Measurements from ENCODE around the gene TLCD3A. TPM values are rescaled to one million over a fixed set of nuclear protein-coding genes. Genes with fewer than 3 reads are reported as not detected.

The TLCD3A gene
- total RNA-seq (15.7 and 17.8 TPM in 2 replicates), polyA plus RNA-seq (21.1 and 22.8 TPM in 2 replicates)

- Histone ChIP-seq H3K4me2 (peak within 1 kb of the TSS; percentile 96), H3K79me2 (peaks cover 35% of the 10 kb centered on the region), H3K36me3 (replicated peaks; ENCODE audit: insufficient read depth, low read depth) (no peaks in the 10 kb centered on the region), H3K4me1 (ENCODE audit: insufficient read depth) (peaks cover 10% of the 10 kb centered on the region), H4K20me1 (ENCODE audit: insufficient read depth, poor library complexity, severe bottlenecking) (no peaks in the 10 kb centered on the region), H3K27ac (peak within 1 kb of the TSS; percentile 97), H3K4me3 (peak within 1 kb of the TSS; percentile 98), H3K9me2 (replicated peaks; ENCODE audit: insufficient read depth) (no peaks in the 10 kb centered on the region), H3K9me3 (ENCODE audit: low read depth) (no peaks in the 10 kb centered on the region), H3K27me3 (no peaks in the 10 kb centered on the region), H2AFZ (peak within 1 kb of the TSS; percentile 95)
- DNase-seq (ENCODE audit: low spot score), result peak; percentile 88
- TF ChIP-seq EZH2 (IDR thresholded peaks at IDR 0.05; ENCODE audit: borderline replicate concordance) (no peak), EZH2phosphoT487 (IDR thresholded peaks at IDR 0.05; ENCODE audit: low read depth, severe bottlenecking, unreplicated experiment) (no peak), CTCF (IDR thresholded peaks at IDR 0.05; ENCODE audit: poor library complexity) (no peak)
- 1% methylated on average over 25 of the region's 126 CpGs for WGBS (ENCODE audit: low lambda C conversion rate, missing lambda C conversion rate)
Measured at GRCh38 chr17:732067-732901, at the start of gene TLCD3A. Gene TLCD3A, plus strand, starts transcription at chr17:732596. Its CDS starts 52 bp downstream, at chr17:732648.

GRCh38 chr17:683040-683439, 49.4 kb upstream of the TLCD3A start:
- H3K36me3 ChIP-seq (replicated peaks; ENCODE audit: insufficient read depth, low read depth), result no peaks in the 10 kb centered on the region
- H4K20me1 ChIP-seq (ENCODE audit: insufficient read depth, poor library complexity, severe bottlenecking), result no peaks in the 10 kb centered on the region
- no peaks in the 10 kb centered on the region for H3K27me3 ChIP-seq
- 100% methylated on average over 1 of the region's 1 CpG for WGBS (ENCODE audit: low lambda C conversion rate, missing lambda C conversion rate)
- H3K4me1 ChIP-seq (ENCODE audit: insufficient read depth), result no peaks in the 10 kb centered on the region
- no peak overlapping the region for H3K4me3 ChIP-seq
- no peaks in the 10 kb centered on the region for H3K9me2 ChIP-seq (replicated peaks; ENCODE audit: insufficient read depth)
- no peak overlapping the region for H3K27ac ChIP-seq
- H3K4me2 ChIP-seq, result no peak overlapping the region
- TF ChIP-seq EZH2 (IDR thresholded peaks at IDR 0.05; ENCODE audit: borderline replicate concordance) (no peak), EZH2phosphoT487 (IDR thresholded peaks at IDR 0.05; ENCODE audit: low read depth, severe bottlenecking, unreplicated experiment) (no peak), CTCF (IDR thresholded peaks at IDR 0.05; ENCODE audit: poor library complexity) (no peak)
- no peak overlapping the region for H2AFZ ChIP-seq
- no peak for DNase-seq (ENCODE audit: low spot score)
- no peaks in the 10 kb centered on the region for H3K9me3 ChIP-seq (ENCODE audit: low read depth)
- peaks cover 27% of the 10 kb centered on the region for H3K79me2 ChIP-seq

GRCh38 chr17:683499-684254, 48.7 kb upstream of the TLCD3A start:
- Histone ChIP-seq H3K79me2 (peaks cover 27% of the 10 kb centered on the region), H3K9me3 (ENCODE audit: low read depth) (no peaks in the 10 kb centered on the region)
- no peak for TF ChIP-seq CTCF (IDR thresholded peaks at IDR 0.05; ENCODE audit: poor library complexity)
- no peak for TF ChIP-seq EZH2 (IDR thresholded peaks at IDR 0.05; ENCODE audit: borderline replicate concordance)
- TF ChIP-seq EZH2phosphoT487 (IDR thresholded peaks at IDR 0.05; ENCODE audit: low read depth, severe bottlenecking, unreplicated experiment), result no peak

More at GRCh38 chr17:683499-684254, 48.7 kb upstream of the TLCD3A start:
- Histone ChIP-seq H3K4me1 (ENCODE audit: insufficient read depth) (no peaks in the 10 kb centered on the region), H3K27ac (no peak overlapping the region), H3K4me2 (no peak overlapping the region), H2AFZ (no peak overlapping the region), H3K9me2 (replicated peaks; ENCODE audit: insufficient read depth) (no peaks in the 10 kb centered on the region), H3K4me3 (no peak overlapping the region), H4K20me1 (ENCODE audit: insufficient read depth, poor library complexity, severe bottlenecking) (no peaks in the 10 kb centered on the region), H3K27me3 (no peaks in the 10 kb centered on the region), H3K36me3 (replicated peaks; ENCODE audit: insufficient read depth, low read depth) (no peaks in the 10 kb centered on the region)
- DNase-seq (ENCODE audit: low spot score), result no peak
- 92% methylated on average over 4 of the region's 4 CpGs for WGBS (ENCODE audit: low lambda C conversion rate, missing lambda C conversion rate)

Measured in hepatocyte (in vitro differentiated cells).